Upper lobe of left lung (tissue), 6 donors: ENCODE results near the gene CRTAC1. TPM values are rescaled to one million over a fixed set of nuclear protein-coding genes. Genes with fewer than 3 reads are reported as not detected.

Experiments
- ATAC-seq, 2 donors: fragments of 200-7000 bp; cut with Tn5 transposase; one replicate each; pipeline ENCODE4 v1.9.1; 2022; ENCODE audit warnings: mild to moderate bottlenecking in 2 of 2, moderate library complexity in 2 of 2; ENCODE audit not compliant: low FRiP score in 2 of 2
- DNase-seq, 2 donors: peaks; one replicate each; pipeline ENCODE4 v3.0.0-alpha.2; 2019 to 2020
- H3K27ac ChIP-seq, 4 donors: fragments of 200-600 bp; sonication (generic); one replicate each; pipeline ENCODE4 v1.5.1; 2016 to 2019
- H3K27me3 ChIP-seq, 4 donors: fragments of 200-600 bp; sonication (generic); one replicate each; pipeline ENCODE4 v1.5.1; 2017 to 2019
- H3K36me3 ChIP-seq, 4 donors: fragments of 200-600 bp; sonication (generic); one replicate each; pipeline ENCODE4 v1.5.1; 2016 to 2019
- H3K4me1 ChIP-seq, 4 donors: fragments of 200-600 bp; sonication (generic); one replicate each; pipeline ENCODE4 v1.5.1; 2018 to 2019
- H3K4me3 ChIP-seq, 4 donors: fragments of 200-600 bp; sonication (generic); one replicate each; pipeline ENCODE4 v1.5.1; 2017 to 2019; ENCODE audit warnings: mild to moderate bottlenecking in 2 of 4, moderate library complexity in 1 of 4
- H3K9me3 ChIP-seq, 4 donors: fragments of 200-600 bp; sonication (generic); one replicate each; pipeline ENCODE4 v1.5.1; 2018 to 2019
- EP300 ChIP-seq, 4 donors: sonication (generic); formaldehyde crosslinking; IDR thresholded peaks; one replicate each; pipeline ENCODE4 v1.5.1; 2017; ENCODE audit warnings: antibody characterized with exemption in 4 of 4, control low read depth in 2 of 4
- POLR2A ChIP-seq, 4 donors: fragments of 450-650 bp; IDR thresholded peaks; one replicate each; pipeline ENCODE4 v1.5.1; 2016 to 2017; ENCODE audit warnings: antibody characterized with exemption in 4 of 4, mild to moderate bottlenecking in 2 of 4
- POLR2AphosphoS5 ChIP-seq, 2 donors: sonication (generic); formaldehyde crosslinking; IDR thresholded peaks; one replicate each; pipeline ENCODE4 v1.5.1; 2017; ENCODE audit warnings: antibody characterized with exemption in 2 of 2
- WGBS, 2 donors: methylation state at CpG; one replicate each; pipeline ENCODE4 v1.1.5; 2017 to 2018; 5-methylcytosine and 5-hydroxymethylcytosine counted together
- total RNA-seq, 6 donors: library from RNA; depleted of rRNA in 4 of 6; stranded (reverse); fragments of >200 nt in 4 of 6; gene quantifications; one replicate each; pipeline versions ENCODE4 v1.1.0 to v1.2.1, GENCODE V29; 2016 to 2021
- TF ChIP-seq, protein P1 (sequence below), 6 experiments: fragments of 450-650 bp in 4 of 6; fragments of 200-600 bp in 2 of 6; sonication (generic) in 2 of 6; IDR thresholded peaks; one replicate each; pipeline ENCODE4 v1.5.1; 2016 to 2019; ENCODE audit warnings: antibody characterized with exemption in 6 of 6
- donor health status: DM: no; HTN: no; CAD: no; lungs with moderate emphysema.
- donor health status: DM: no; HTN: yes; CAD: no; lungs with severe emphysema.

Gene CRTAC1
- total RNA-seq, 6 donors from 2014 or later = 40.6 to 123 (median 77.3) TPM

DNA sequence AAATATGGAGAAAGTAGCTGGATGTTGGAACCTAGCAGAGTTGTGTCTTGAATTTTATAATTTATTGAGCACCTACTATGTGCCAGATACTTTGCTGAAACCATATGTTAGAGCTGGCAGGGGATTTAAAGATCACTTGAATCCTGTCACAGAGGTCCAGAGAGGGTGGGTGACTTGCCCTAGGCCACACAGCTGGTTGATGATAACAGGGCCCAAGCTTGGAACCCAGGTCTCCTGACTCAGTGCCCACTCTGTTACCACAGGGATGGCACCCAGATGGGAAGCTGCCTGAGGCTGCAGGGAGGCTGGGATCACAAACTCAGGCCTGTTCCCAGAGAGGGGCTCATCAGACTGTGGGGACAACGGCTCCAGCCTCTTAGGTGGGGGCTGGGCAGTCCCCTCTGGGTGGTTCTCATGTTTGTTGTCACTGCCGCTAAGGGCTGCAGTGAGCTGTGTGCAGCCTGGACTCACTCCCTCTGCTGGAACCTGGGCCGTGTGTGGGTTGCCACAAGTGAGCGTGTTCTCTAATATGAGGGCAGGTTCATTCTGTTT lies 162.2 kb downstream of the CRTAC1 start:
- Histone ChIP-seq H3K27ac (no peak overlapping the region), H3K4me3 (no peak overlapping the region), H3K9me3 (no peaks in the 10 kb centered on the region), H3K27me3 (no peaks in the 10 kb centered on the region), H3K36me3 (no peaks in the 10 kb centered on the region), H3K4me1 (peaks cover 10 to 11% (median 10%) of the 10 kb centered on the region in 4 donors)
- 72 to 88% methylated on average over 2 to 4 of the region's 4 CpGs for WGBS, 2 donors
- no peak for ATAC-seq
- TF ChIP-seq, protein P1, sequence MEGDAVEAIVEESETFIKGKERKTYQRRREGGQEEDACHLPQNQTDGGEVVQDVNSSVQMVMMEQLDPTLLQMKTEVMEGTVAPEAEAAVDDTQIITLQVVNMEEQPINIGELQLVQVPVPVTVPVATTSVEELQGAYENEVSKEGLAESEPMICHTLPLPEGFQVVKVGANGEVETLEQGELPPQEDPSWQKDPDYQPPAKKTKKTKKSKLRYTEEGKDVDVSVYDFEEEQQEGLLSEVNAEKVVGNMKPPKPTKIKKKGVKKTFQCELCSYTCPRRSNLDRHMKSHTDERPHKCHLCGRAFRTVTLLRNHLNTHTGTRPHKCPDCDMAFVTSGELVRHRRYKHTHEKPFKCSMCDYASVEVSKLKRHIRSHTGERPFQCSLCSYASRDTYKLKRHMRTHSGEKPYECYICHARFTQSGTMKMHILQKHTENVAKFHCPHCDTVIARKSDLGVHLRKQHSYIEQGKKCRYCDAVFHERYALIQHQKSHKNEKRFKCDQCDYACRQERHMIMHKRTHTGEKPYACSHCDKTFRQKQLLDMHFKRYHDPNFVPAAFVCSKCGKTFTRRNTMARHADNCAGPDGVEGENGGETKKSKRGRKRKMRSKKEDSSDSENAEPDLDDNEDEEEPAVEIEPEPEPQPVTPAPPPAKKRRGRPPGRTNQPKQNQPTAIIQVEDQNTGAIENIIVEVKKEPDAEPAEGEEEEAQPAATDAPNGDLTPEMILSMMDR (IDR thresholded peaks at IDR 0.05) = no peak
- no peak for DNase-seq

DNA sequence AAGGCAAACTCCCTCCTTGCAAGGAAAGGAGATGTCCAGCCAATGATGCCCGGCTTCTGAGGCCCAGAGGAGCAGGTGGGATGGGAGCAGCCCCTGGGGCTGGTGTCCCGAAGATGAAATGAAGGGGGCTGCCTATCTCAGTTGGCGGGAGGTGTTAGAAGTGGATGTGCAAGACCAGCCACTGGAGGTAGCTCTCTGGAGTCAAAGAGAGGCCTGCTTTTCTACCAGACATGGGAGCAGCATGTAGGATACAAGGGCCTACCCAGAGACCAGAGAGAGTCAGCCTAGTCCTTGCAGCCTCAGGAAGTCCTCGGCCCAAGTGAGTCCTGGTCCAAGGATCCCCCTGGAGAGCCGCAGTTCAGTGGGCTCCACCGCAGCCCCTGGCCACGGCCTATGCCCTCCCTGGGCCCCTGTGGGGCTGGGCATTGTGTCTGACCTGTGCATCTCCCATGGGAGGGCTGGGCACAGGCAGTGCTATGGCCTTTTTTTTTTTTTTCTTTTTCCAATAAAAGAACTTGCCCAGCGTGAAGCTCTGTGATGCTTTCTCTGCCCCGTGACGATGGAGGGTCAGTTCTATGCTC lies 163.1 kb downstream of the CRTAC1 start:
- no peaks in the 10 kb centered on the region for H3K27me3 ChIP-seq
- WGBS, 2 donors = 91% methylated on average over 9 to 10 of the region's 10 CpGs

DNA sequence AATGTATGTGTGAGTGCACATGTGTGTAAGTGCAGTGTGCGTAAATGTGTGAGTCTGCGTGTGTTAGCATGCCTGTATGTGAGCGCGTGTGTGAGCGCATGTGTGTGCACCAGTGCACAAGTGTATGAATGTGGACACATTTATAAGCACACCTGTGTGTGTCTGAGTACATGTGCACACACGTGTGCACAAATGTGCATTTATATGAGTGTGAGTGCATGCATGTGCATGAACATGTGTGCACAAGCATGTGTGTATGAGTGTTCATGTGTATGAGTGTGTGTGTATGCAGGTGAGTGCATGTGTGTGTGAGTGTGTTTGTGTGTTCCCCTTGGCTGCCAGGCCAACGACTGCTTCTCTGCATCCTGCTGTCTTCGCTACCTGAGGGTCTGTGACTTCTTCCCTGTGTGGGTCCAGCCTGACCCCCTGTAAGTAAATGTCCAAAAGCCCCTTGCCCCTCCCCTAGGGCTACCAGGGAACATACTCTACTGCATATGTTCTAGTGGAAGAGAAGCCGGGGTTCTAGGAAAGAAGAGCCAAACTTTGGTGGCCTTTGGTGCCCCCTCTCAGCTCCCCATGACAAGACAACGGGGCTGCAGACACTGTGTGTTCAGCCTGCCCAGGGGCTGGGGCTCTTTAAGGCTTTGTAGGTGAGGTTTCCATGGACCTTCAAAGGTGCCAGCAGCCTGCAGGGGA lies 163.7 kb downstream of the CRTAC1 start:
- no peaks in the 10 kb centered on the region for H3K36me3 ChIP-seq
- ATAC-seq (no peak), DNase-seq (no peak)
- H3K27me3 ChIP-seq = no peaks in the 10 kb centered on the region
- H3K27ac ChIP-seq = no peak overlapping the region
- 93 to 97% methylated on average over 8 to 10 of the region's 10 CpGs for WGBS, 2 donors
- no peak overlapping the region for H3K4me3 ChIP-seq
- TF ChIP-seq, protein P1 (IDR thresholded peaks at IDR 0.05) = no peak
- no peak for TF ChIP-seq POLR2AphosphoS5 (IDR thresholded peaks at IDR 0.05)
- no peak for TF ChIP-seq EP300 (IDR thresholded peaks at IDR 0.05)
- TF ChIP-seq POLR2A (IDR thresholded peaks at IDR 0.05) = no peak
- H3K9me3 ChIP-seq = no peaks in the 10 kb centered on the region
- peaks cover 10 to 11% (median 10%) of the 10 kb centered on the region in 4 donors for H3K4me1 ChIP-seq

More for the DNA sequence above, 163.1 kb downstream of the CRTAC1 start:
- H3K9me3 ChIP-seq = no peaks in the 10 kb centered on the region
- no peak overlapping the region for H3K4me3 ChIP-seq
- no peak for ATAC-seq
- H3K27ac ChIP-seq = no peak overlapping the region
- no peak for TF ChIP-seq POLR2A (IDR thresholded peaks at IDR 0.05)
- no peak for DNase-seq
- peaks cover 10 to 11% (median 10%) of the 10 kb centered on the region in 4 donors for H3K4me1 ChIP-seq
- no peaks in the 10 kb centered on the region for H3K36me3 ChIP-seq

DNA sequence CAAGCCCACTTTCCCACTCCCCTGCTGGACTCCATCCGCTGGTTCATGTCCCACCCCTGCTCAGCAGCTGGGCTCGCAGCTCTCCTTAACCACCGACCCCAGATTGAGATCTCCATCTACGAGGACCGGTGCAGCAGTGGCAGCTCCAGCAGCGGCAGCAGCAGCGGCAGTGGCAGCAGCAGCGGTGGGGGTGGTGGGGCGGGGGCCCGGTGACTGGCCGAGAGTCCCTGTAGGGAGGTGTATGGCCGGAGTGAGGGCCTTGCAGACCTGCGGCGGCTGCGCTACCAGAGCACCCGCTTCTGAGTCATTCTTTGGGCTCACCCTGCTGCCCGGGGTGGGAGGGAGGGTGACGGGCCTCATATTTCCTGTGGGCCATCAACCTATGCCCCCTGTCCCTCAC lies 164.9 kb downstream of the CRTAC1 start:
- 65 to 82% methylated on average over 11 to 18 of the region's 18 CpGs for WGBS, 2 donors
- Histone ChIP-seq H3K4me3 (no peak overlapping the region), H3K27me3 (no peaks in the 10 kb centered on the region), H3K27ac (no peak overlapping the region), H3K4me1 (peaks cover 10 to 11% (median 10%) of the 10 kb centered on the region in 4 donors), H3K36me3 (no peaks in the 10 kb centered on the region), H3K9me3 (no peaks in the 10 kb centered on the region)
- DNase-seq (peak in 1 of 2 donors; percentile 73), ATAC-seq (no peak)
- TF ChIP-seq, protein P1 (IDR thresholded peaks at IDR 0.05) = no peak
- TF ChIP-seq POLR2A (IDR thresholded peaks at IDR 0.05) (no peak), EP300 (IDR thresholded peaks at IDR 0.05) (no peak), POLR2AphosphoS5 (IDR thresholded peaks at IDR 0.05) (no peak)

DNA sequence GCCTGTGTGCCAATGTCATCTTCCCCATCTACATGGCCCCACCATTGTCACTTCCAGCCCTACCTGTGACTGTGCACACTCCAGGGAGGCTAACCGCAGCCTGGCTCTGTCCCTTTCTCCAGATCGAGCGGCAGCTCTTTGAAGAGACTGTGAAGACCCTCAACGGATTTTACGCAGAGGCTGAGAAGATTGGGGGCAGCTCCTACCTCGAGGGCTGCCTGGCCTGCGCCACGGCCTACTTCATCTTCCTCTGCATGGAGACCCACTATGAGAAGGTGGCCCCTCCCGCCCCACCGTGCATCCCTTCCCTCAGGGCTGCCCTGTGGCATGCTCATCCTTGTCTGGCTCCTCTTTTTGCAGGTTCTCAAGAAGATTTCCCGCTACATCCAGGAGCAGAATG lies 166.6 kb downstream of the CRTAC1 start:
- Histone ChIP-seq H3K4me1 (peaks cover 0 to 1% (median under 1%) of the 10 kb centered on the region in 4 donors), H3K4me3 (no peak overlapping the region), H3K36me3 (no peaks in the 10 kb centered on the region), H3K9me3 (no peaks in the 10 kb centered on the region), H3K27me3 (no peaks in the 10 kb centered on the region), H3K27ac (no peak overlapping the region)
- TF ChIP-seq POLR2AphosphoS5 (IDR thresholded peaks at IDR 0.05) (no peak), POLR2A (IDR thresholded peaks at IDR 0.05) (no peak), EP300 (IDR thresholded peaks at IDR 0.05) (no peak)
- TF ChIP-seq, protein P1 (IDR thresholded peaks at IDR 0.05) = no peak
- 90 to 92% methylated on average over 11 of the region's 11 CpGs for WGBS, 2 donors
- ATAC-seq (no peak), DNase-seq (no peak)
